Esophagus squamous epithelium (tissue), 5 donors: Measurements from ENCODE around the gene PKIG. TPM values are rescaled to one million over a fixed set of nuclear protein-coding genes. Genes with fewer than 3 reads are reported as not detected.
A peak's percentile ranks its signal among the peaks of the same experiment; 100 is the strongest.

Experiments
- DNase-seq: peaks from one replicate; lab custom pipeline; 2025; lab: John Stamatoyannopoulos, UW
- H3K27ac ChIP-seq, 4 donors: fragments of 200-600 bp; sonication (generic); one replicate each; pipeline ENCODE4 v1.5.1; 2016 to 2019; ENCODE audit warnings: mild to moderate bottlenecking in 1 of 4
- H3K27me3 ChIP-seq, 4 donors: fragments of 200-600 bp; sonication (generic); 1 replicate in 3 of 4; 2 replicates in 1 of 4; pipeline versions ENCODE4 v1.5.1 to v1.6.0; 2017 to 2021; ENCODE audit warnings: antibody characterized with exemption in 1 of 4
- H3K36me3 ChIP-seq, 3 donors: fragments of 200-600 bp; sonication (generic); one replicate each; pipeline ENCODE4 v1.5.1; 2016 to 2019
- H3K4me1 ChIP-seq, 3 donors: fragments of 200-600 bp; sonication (generic); one replicate each; pipeline ENCODE4 v1.5.1; 2017 to 2019
- H3K4me3 ChIP-seq, 4 donors: fragments of 200-600 bp; sonication (generic); 1 replicate in 3 of 4; 2 replicates in 1 of 4; pipeline ENCODE4 v1.5.1; 2016 to 2019; ENCODE audit warnings: mild to moderate bottlenecking in 2 of 4, moderate library complexity in 1 of 4
- H3K9me3 ChIP-seq, 3 donors: fragments of 200-600 bp; sonication (generic); one replicate each; pipeline ENCODE4 v1.5.1; 2016 to 2019
- CTCF ChIP-seq, 6 experiments: fragments of 450-650 bp in 4 of 6; fragments of 200-600 bp in 2 of 6; sonication (generic) in 2 of 6; IDR thresholded peaks; one replicate each; pipeline ENCODE4 v1.5.1; 2016 to 2019; ENCODE audit warnings: antibody characterized with exemption in 6 of 6, mild to moderate bottlenecking in 4 of 6, moderate library complexity in 4 of 6
- POLR2A ChIP-seq, 4 donors: fragments of 450-650 bp; IDR thresholded peaks; one replicate each; pipeline ENCODE4 v1.6.1; 2017; ENCODE audit warnings: antibody characterized with exemption in 4 of 4, mild to moderate bottlenecking in 4 of 4, moderate library complexity in 3 of 4
- WGBS, 2 donors: methylation state at CpG; one replicate each; pipeline ENCODE4 v1.1.5; 2018; 5-methylcytosine and 5-hydroxymethylcytosine counted together
- intact Hi-C: fragments of 100-400 bp; cut with DNase I; formaldehyde crosslinking; loops from one replicate; pipeline ENCODE4 v1.15.0; 2022
- total RNA-seq, 4 donors: library from RNA; depleted of rRNA; stranded (reverse); fragments of >200 nt; gene quantifications; one replicate each; pipeline ENCODE4 v1.1.0, GENCODE V29; 2016
- donor health status: DM: yes; HTN: yes; CAD: no.

PKIG gene
- total RNA-seq, 4 donors from 2014 or later = 11.0 to 80.1 (median 19.4) TPM

- WGBS, 2 donors = 80 to 88% methylated on average over 2 of the region's 2 CpGs
- intact Hi-C loops = no loop called here
- DNase-seq = no peak
- no peak overlapping the region for H3K27ac ChIP-seq
- H3K4me1 ChIP-seq = peaks cover 30 to 46% (median 45%) of the 10 kb centered on the region in 3 donors
- H3K36me3 ChIP-seq = peaks cover 0 to 9% (median 4%) of the 10 kb centered on the region in 3 donors
- H3K4me3 ChIP-seq = no peak overlapping the region
- H3K9me3 ChIP-seq = no peaks in the 10 kb centered on the region
- TF ChIP-seq CTCF (IDR thresholded peaks at IDR 0.05) (no peak), POLR2A (IDR thresholded peaks at IDR 0.05) (no peak)
- H3K27me3 ChIP-seq = no peaks in the 10 kb centered on the region
Observed at GRCh38 chr20:44640522-44640921, 58.1 kb downstream of the PKIG start.

- intact Hi-C loops = no loop called here
- no peaks in the 10 kb centered on the region for H3K9me3 ChIP-seq
- WGBS, 2 donors = 38 to 42% methylated on average over 5 of the region's 5 CpGs
- no peaks in the 10 kb centered on the region for H3K27me3 ChIP-seq
- no peak for TF ChIP-seq CTCF (IDR thresholded peaks at IDR 0.05)
- no peak for TF ChIP-seq POLR2A (IDR thresholded peaks at IDR 0.05)
- peaks cover 30 to 54% (median 53%) of the 10 kb centered on the region in 3 donors for H3K4me1 ChIP-seq
- H3K4me3 ChIP-seq = no peak overlapping the region
- no peak for DNase-seq
- H3K36me3 ChIP-seq = peaks cover 0 to under 1% (median 0%) of the 10 kb centered on the region in 3 donors
- H3K27ac ChIP-seq = peak overlapping the region; percentile 76 to 91 (median 83)
Observed at GRCh38 chr20:44641325-44641724, 58.9 kb downstream of the PKIG start.

GRCh38 chr20:44642203-44643153 lies 60.1 kb downstream of the PKIG start:
- H3K4me1 ChIP-seq = peaks cover 30 to 65% (median 64%) of the 10 kb centered on the region in 3 donors
- peak overlapping the region; percentile 76 to 91 (median 83) for H3K27ac ChIP-seq
- peak overlapping the region in 3 of 4 donors; percentile 1 to 50 (median 11) for H3K4me3 ChIP-seq
- no peak for DNase-seq
- H3K27me3 ChIP-seq = no peaks in the 10 kb centered on the region
- 13 to 15% methylated on average over 14 to 17 of the region's 17 CpGs for WGBS, 2 donors
- H3K9me3 ChIP-seq = no peaks in the 10 kb centered on the region
- TF ChIP-seq CTCF (IDR thresholded peaks at IDR 0.05) (peak in 3 of 6 experiments; percentile 3 to 23 (median 6)), POLR2A (IDR thresholded peaks at IDR 0.05) (no peak)
- intact Hi-C loops = no loop called here
- no peaks in the 10 kb centered on the region for H3K36me3 ChIP-seq

GRCh38 chr20:44643154-44643519 lies 60.8 kb downstream of the PKIG start:
- H3K9me3 ChIP-seq = no peaks in the 10 kb centered on the region
- peaks cover 30 to 69% (median 65%) of the 10 kb centered on the region in 3 donors for H3K4me1 ChIP-seq
- no peaks in the 10 kb centered on the region for H3K36me3 ChIP-seq
- WGBS, 2 donors = 0 to 14% methylated on average over 1 of the region's 1 CpG
- H3K27me3 ChIP-seq = no peaks in the 10 kb centered on the region
- intact Hi-C loops = no loop called here
- TF ChIP-seq POLR2A (IDR thresholded peaks at IDR 0.05) = no peak
- no peak for TF ChIP-seq CTCF (IDR thresholded peaks at IDR 0.05)
- H3K27ac ChIP-seq = peak overlapping the region; percentile 76 to 91 (median 83)
- DNase-seq = no peak
- no peak overlapping the region for H3K4me3 ChIP-seq
